ENCODE data around the gene BEX1.

GRCh38 chrX:103017542-103017941 is 46.4 kb downstream of the BEX1 start:
- TF ChIP-seq CTCF (IDR thresholded peaks at IDR 0.05; ENCODE audit: borderline replicate concordance, extremely low read depth, low read length, poor library complexity, severe bottlenecking) (no peak), EZH2 (IDR thresholded peaks at IDR 0.05; ENCODE audit: borderline replicate concordance, low read depth, low read length, severe bottlenecking) (no peak)
